ENCODE results near the gene GGT1. TPM values are rescaled to one million over a fixed set of nuclear protein-coding genes. Genes with fewer than 3 reads are reported as not detected.
"Not testable (repeated sequence)": the region's sequence is repeated elsewhere in the genome, so short reads cannot be mapped to it uniquely, and the experiment has no call there.

GGT1 gene
- total RNA-seq, 1 donor from 2014 or later = 0.52 TPM

DNA sequence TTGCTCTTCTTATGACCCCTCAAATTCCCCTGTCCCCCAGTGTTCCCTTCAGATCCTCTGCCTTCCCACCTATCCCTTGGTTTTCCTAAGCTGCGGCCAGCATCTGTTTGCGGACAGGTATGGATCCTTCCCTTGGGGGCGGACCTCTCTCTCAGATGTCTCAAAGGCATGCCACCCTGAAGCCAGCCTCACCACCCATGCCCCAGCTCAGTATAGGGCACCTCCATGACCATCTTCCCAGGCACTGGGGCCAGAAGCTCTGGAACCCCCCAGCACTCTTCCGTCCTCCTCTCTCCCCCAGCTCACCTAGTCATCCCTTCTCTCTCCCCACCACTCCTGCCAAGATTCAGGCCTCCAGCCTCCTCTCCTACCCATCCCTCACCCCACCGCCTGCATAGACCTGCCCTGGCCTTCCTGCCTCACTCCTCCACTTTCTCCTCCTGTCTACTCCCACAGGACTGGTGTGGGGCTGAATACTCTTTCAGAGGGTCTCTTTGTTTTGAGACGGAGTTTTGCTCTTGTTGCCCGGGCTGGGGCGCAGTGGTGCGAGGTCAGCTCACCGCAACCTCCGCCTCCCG lies 12.3 kb upstream of the GGT1 start:
- Histone ChIP-seq H3K4me1 (ENCODE audit: control insufficient read depth in 3 of 3, insufficient read depth in 3 of 3, low read length in 3 of 3) (peaks cover 3 to 5% (median 4%) of the 10 kb centered on the region in 3 donors), H3K9me3 (ENCODE audit: control insufficient read depth in 3 of 3, low read length in 3 of 3) (no peaks in the 10 kb centered on the region), H3K9ac (ENCODE audit: low read depth in 1 of 3, low read length in 3 of 3) (no peak overlapping the region), H3K4me3 (ENCODE audit: low read length in 3 of 3) (no peak overlapping the region), H3K36me3 (ENCODE audit: control insufficient read depth in 3 of 3, insufficient read depth in 3 of 3, low read length in 3 of 3) (peaks cover 14 to 17% (median 15%) of the 10 kb centered on the region in 3 donors), H3K27ac (ENCODE audit: low read depth, low read length) (no peak overlapping the region), H3K27me3 (ENCODE audit: control insufficient read depth in 3 of 3, insufficient read depth in 3 of 3, low read length in 3 of 3) (no peaks in the 10 kb centered on the region)

DNA sequence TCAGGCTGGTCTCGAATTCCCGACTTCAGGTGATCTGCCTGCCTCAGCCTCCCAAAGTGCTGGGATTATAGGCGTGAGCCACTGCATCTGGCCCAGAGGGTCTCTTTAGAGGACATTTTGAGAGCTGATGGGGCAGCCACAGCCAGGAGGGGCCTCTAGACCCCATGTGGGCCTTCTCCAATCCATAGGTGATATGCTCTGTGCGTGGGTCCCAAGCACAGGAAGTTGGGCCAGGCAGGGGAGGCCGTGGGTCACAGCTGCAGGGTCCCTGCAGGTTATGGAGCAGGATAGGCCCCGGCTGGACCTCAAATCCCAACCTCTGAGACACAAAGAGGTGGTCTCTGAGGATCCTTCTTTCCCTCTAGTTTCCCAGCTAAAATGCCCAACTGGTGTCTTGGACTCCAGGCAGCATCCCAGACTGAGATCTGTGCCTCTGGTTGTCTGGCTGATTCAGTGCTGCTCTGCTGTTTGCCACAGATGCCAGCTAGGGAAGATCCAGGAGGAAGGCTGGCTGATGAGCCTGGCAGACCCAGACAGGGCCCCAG lies 11.6 kb upstream of the GGT1 start:
- H3K4me1 ChIP-seq (ENCODE audit: control insufficient read depth in 3 of 3, insufficient read depth in 3 of 3, low read length in 3 of 3) = peaks cover 3 to 5% (median 4%) of the 10 kb centered on the region in 3 donors
- H3K27ac ChIP-seq (ENCODE audit: low read depth, low read length) = no peak overlapping the region
- peaks cover 10 to 14% (median 11%) of the 10 kb centered on the region in 3 donors for H3K36me3 ChIP-seq (ENCODE audit: control insufficient read depth in 3 of 3, insufficient read depth in 3 of 3, low read length in 3 of 3)
- no peaks in the 10 kb centered on the region for H3K9me3 ChIP-seq (ENCODE audit: control insufficient read depth in 3 of 3, low read length in 3 of 3)
- H3K9ac ChIP-seq (ENCODE audit: low read depth in 1 of 3, low read length in 3 of 3) = no peak overlapping the region
- H3K27me3 ChIP-seq (ENCODE audit: control insufficient read depth in 3 of 3, insufficient read depth in 3 of 3, low read length in 3 of 3) = no peaks in the 10 kb centered on the region
- H3K4me3 ChIP-seq (ENCODE audit: low read length in 3 of 3) = no peak overlapping the region

DNA sequence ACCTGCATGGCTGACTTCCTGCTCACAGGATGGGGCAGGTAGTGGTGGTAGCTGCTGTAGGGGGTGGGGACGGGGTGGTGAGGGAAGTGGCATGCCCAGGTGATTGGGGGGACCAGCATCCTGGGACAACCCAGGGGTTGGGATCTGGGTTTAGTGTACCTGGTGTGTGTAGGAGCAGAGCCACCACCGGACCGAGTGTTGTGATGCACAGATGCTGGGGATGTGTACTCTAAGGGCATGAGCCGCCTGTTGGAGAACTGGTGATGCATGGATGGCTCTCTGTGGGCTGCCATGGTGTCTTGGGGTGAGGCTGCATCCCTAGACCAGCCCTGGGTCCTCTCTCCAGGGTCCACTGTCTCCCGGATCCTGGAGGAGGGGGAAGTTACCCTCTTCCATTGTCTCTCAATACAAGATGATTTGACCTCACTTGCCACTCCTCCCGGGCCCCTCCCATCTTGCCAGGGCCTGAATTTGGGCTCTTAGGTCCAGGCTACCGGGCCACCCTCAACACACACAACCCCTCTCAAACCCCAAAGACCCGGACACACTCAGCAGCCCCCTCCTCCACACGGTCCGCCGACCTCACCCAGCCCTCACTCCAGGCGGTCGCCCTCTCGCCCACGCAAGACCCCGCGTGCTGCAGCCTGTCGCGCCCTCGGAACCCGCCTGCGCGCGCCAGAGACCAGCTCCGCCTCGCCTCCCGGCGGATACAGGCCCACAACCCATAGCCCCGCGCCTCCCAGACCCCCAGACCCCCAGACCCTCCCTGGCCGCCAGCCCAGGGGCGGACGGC lies 10.7 kb upstream of the GGT1 start:
- Histone ChIP-seq H3K9me3 (ENCODE audit: control insufficient read depth in 3 of 3, low read length in 3 of 3) (no peaks in the 10 kb centered on the region), H3K4me3 (ENCODE audit: low read length in 3 of 3) (peak overlapping the region; percentile 55 to 74 (median 64)), H3K4me1 (ENCODE audit: control insufficient read depth in 3 of 3, insufficient read depth in 3 of 3, low read length in 3 of 3) (peaks cover 3 to 5% (median 4%) of the 10 kb centered on the region in 3 donors), H3K27ac (ENCODE audit: low read depth, low read length) (peak overlapping the region; percentile 56), H3K27me3 (ENCODE audit: control insufficient read depth in 3 of 3, insufficient read depth in 3 of 3, low read length in 3 of 3) (no peaks in the 10 kb centered on the region), H3K9ac (ENCODE audit: low read depth in 1 of 3, low read length in 3 of 3) (peak overlapping the region; percentile 33 to 87 (median 45)), H3K36me3 (ENCODE audit: control insufficient read depth in 3 of 3, insufficient read depth in 3 of 3, low read length in 3 of 3) (peaks cover 10 to 13% (median 11%) of the 10 kb centered on the region in 3 donors)

DNA sequence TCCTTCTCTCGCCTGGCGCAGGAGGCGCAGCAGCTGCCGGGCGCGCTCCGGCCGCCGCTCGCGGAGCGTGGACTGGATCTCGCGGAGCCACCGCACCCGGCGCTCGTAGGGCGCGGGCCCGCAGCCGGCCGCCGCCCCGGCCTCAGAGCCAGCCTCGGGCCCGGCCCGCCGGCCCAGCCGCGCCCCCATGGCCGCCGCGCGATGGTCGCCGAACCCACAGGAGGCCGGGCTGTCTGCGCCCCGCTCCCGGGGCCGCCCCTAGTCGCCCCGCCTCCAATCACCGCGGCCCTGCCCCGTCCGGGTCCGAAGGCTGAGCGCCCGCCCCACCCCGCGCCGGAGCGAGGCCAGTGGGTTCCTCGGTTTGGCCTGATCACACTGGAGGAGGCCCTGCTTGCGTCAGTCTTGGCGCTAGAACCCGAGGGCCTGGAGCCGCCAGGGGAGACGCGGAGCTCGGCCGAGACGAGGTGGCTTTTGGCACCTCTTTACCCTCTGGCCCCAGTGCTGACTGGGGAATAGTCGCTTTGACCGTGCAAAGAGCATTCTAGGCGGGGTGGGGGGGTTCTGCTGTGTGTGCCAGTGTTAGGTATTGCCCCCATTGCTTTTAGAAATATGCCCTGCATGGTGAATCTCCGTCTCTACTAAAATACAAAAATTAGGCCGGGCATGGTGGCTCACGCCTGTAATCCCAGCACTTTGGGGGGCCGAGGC lies 10.0 kb upstream of the GGT1 start, which contains the start of gene LRRC75B:
TSS of gene LRRC75B (minus strand) at position 223 of the 708 bp plus-strand sequence. CDS start at position 189, 34 bp downstream.
- peak within 1 kb of the TSS; percentile 55 to 74 (median 74) for H3K4me3 ChIP-seq (ENCODE audit: low read length in 3 of 3)
- peaks cover 3 to 5% (median 4%) of the 10 kb centered on the region in 3 donors for H3K4me1 ChIP-seq (ENCODE audit: control insufficient read depth in 3 of 3, insufficient read depth in 3 of 3, low read length in 3 of 3)
- no peaks in the 10 kb centered on the region for H3K9me3 ChIP-seq (ENCODE audit: control insufficient read depth in 3 of 3, low read length in 3 of 3)
- no peaks in the 10 kb centered on the region for H3K27me3 ChIP-seq (ENCODE audit: control insufficient read depth in 3 of 3, insufficient read depth in 3 of 3, low read length in 3 of 3)
- peak within 1 kb of the TSS; percentile 56 for H3K27ac ChIP-seq (ENCODE audit: low read depth, low read length)
- peaks cover 5 to 6% (median 6%) of the 10 kb centered on the region in 3 donors for H3K36me3 ChIP-seq (ENCODE audit: control insufficient read depth in 3 of 3, insufficient read depth in 3 of 3, low read length in 3 of 3)
- H3K9ac ChIP-seq (ENCODE audit: low read depth in 1 of 3, low read length in 3 of 3) = peak within 1 kb of the TSS; percentile 63 to 87 (median 71)

DNA sequence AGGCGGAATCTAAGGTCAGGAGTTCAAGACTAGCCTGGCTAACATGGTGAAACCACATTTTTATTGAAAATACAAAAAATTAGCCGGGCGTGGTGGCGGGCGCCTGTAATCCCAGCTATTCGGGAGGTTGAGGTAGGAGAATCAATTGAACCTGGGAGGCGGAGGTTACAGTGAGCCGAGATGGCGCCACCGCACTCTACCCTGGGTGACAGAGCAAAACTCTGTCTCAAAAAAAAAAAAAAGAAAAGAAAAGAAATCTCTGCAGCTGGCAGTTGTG lies 9.5 kb upstream of the GGT1 start:
- H3K9ac ChIP-seq (ENCODE audit: low read depth in 1 of 3, low read length in 3 of 3) = peak overlapping the region; percentile 63 to 87 (median 71)
- not testable (repeated sequence) for H3K9me3 ChIP-seq (ENCODE audit: control insufficient read depth in 3 of 3, low read length in 3 of 3); H3K4me1 ChIP-seq (ENCODE audit: control insufficient read depth in 3 of 3, insufficient read depth in 3 of 3, low read length in 3 of 3); H3K27me3 ChIP-seq (ENCODE audit: control insufficient read depth in 3 of 3, insufficient read depth in 3 of 3, low read length in 3 of 3); H3K36me3 ChIP-seq (ENCODE audit: control insufficient read depth in 3 of 3, insufficient read depth in 3 of 3, low read length in 3 of 3)
- peak overlapping the region in 1 of 3 donors; percentile 74 for H3K4me3 ChIP-seq (ENCODE audit: low read length in 3 of 3)
- peak overlapping the region; percentile 47 for H3K27ac ChIP-seq (ENCODE audit: low read depth, low read length)

DNA sequence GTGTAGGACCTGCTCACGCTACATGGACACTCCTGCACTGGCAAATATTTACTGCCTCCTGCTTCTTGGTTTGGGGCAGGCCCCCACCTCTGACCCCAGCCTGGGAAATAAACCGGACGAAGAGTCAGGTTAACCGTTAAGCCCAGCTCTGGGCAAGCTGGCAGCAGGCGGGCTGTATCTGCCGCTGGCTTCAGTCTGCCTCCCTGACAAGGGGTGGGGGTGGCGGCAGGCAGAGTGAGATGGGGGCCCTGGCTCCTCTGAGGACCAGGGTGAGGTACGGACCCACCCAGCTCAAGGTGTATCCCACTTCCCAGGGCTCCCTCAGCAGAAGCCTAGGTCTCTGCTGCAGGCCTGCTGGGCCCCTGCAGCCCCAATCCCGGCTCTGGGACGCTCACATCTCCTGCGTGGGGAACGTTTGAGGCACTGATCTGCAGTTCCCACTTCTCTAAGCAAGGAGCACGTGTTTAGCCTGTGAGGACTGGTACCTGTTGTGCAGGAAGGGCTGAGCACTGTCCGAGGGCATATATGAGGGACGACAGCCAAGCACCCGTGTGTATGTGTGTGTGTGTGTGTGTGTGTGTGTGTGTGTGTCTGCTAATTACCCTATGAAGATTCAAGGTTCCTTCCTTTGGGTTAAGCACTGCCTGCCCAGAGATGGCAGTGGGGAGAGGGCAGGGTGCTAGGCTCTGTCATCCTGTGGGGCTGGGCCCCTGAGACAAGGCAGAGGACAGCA lies 9.0 kb upstream of the GGT1 start:
- Histone ChIP-seq H3K27ac (ENCODE audit: low read depth, low read length) (no peak overlapping the region), H3K27me3 (ENCODE audit: control insufficient read depth in 3 of 3, insufficient read depth in 3 of 3, low read length in 3 of 3) (no peaks in the 10 kb centered on the region), H3K36me3 (ENCODE audit: control insufficient read depth in 3 of 3, insufficient read depth in 3 of 3, low read length in 3 of 3) (peaks cover 0 to 3% (median 1%) of the 10 kb centered on the region in 3 donors), H3K4me3 (ENCODE audit: low read length in 3 of 3) (no peak overlapping the region), H3K4me1 (ENCODE audit: control insufficient read depth in 3 of 3, insufficient read depth in 3 of 3, low read length in 3 of 3) (peaks cover 3 to 5% (median 4%) of the 10 kb centered on the region in 3 donors), H3K9me3 (ENCODE audit: control insufficient read depth in 3 of 3, low read length in 3 of 3) (no peaks in the 10 kb centered on the region), H3K9ac (ENCODE audit: low read depth in 1 of 3, low read length in 3 of 3) (no peak overlapping the region)

DNA sequence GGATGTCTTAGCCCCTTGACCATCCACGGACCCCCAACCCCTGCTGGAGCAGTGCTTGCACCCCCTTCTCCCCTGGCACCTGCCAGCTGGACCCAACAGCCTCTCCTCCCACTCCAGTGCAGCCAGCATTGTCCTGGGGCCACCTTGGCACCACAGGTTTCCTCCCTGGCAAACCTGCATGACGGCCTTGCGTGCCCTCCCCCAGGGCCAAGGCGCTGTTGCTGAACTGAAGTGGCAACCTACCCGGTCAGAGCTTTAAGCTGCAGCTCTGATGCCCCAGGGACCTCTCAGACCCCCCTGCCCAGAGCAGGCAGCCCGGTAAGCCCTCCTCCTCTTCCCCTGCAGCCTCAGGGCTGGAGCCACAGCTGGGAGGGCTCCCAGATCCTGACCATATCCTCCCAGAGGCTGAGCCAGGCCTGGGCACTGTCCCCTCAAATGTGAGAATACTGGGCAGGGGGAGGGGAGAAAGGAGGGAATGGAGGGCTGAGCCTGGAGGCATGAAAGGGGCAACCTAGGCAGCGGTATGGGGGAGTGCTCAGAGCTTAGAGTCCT lies 8.3 kb upstream of the GGT1 start:
- Histone ChIP-seq H3K9me3 (ENCODE audit: control insufficient read depth in 3 of 3, low read length in 3 of 3) (no peaks in the 10 kb centered on the region), H3K4me1 (ENCODE audit: control insufficient read depth in 3 of 3, insufficient read depth in 3 of 3, low read length in 3 of 3) (peaks cover 3 to 5% (median 4%) of the 10 kb centered on the region in 3 donors), H3K27me3 (ENCODE audit: control insufficient read depth in 3 of 3, insufficient read depth in 3 of 3, low read length in 3 of 3) (no peaks in the 10 kb centered on the region), H3K36me3 (ENCODE audit: control insufficient read depth in 3 of 3, insufficient read depth in 3 of 3, low read length in 3 of 3) (peaks cover 0 to under 1% (median 0%) of the 10 kb centered on the region in 3 donors), H3K9ac (ENCODE audit: low read depth in 1 of 3, low read length in 3 of 3) (no peak overlapping the region), H3K4me3 (ENCODE audit: low read length in 3 of 3) (no peak overlapping the region), H3K27ac (ENCODE audit: low read depth, low read length) (no peak overlapping the region)

DNA sequence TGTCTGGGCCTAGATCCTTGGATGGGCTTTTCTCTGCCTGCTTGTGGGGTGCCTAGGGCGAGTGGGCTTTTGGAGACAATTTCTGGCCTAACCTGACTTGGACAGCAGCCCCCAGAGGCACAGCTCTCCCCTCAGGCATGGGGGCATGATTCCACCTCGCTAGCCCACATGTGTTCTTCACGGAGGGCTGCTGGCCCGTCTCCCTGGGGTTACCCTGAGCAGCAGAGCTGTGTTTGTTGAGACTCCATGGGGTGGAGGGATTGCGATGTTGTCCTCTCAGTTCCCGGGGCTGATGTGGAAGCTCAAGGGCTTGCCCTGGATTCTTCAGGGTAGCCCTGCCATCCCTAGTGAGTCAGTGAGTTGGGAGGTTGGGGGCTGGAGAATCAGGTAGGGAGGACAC lies 7.8 kb upstream of the GGT1 start:
- no peaks in the 10 kb centered on the region for H3K9me3 ChIP-seq (ENCODE audit: control insufficient read depth in 3 of 3, low read length in 3 of 3)
- no peak overlapping the region for H3K9ac ChIP-seq (ENCODE audit: low read depth in 1 of 3, low read length in 3 of 3)
- H3K27me3 ChIP-seq (ENCODE audit: control insufficient read depth in 3 of 3, insufficient read depth in 3 of 3, low read length in 3 of 3) = no peaks in the 10 kb centered on the region
- peaks cover 3 to 5% (median 4%) of the 10 kb centered on the region in 3 donors for H3K4me1 ChIP-seq (ENCODE audit: control insufficient read depth in 3 of 3, insufficient read depth in 3 of 3, low read length in 3 of 3)
- H3K27ac ChIP-seq (ENCODE audit: low read depth, low read length) = no peak overlapping the region
- H3K36me3 ChIP-seq (ENCODE audit: control insufficient read depth in 3 of 3, insufficient read depth in 3 of 3, low read length in 3 of 3) = no peaks in the 10 kb centered on the region
- no peak overlapping the region for H3K4me3 ChIP-seq (ENCODE audit: low read length in 3 of 3)

DNA sequence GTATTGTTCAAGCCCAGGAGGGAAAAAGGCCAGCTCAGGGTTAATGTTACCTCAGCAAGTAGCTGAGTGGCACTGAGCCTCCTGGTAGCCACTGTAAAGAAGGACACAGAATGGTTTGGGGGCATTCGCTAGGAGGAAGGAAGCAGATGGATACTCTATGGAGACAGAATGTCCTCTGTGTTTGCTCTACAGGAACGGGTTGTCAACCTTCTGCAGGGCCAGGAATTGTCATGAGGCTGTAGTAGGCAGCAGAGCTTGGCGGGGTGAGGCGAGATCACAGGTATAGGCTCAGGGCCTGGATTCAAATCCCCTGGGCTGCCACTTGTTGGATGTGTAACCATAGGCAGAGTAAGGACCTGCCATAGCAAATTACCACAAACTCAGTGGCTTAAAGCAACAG lies 7.1 kb upstream of the GGT1 start:
- peaks cover 3 to 5% (median 4%) of the 10 kb centered on the region in 3 donors for H3K4me1 ChIP-seq (ENCODE audit: control insufficient read depth in 3 of 3, insufficient read depth in 3 of 3, low read length in 3 of 3)
- H3K9me3 ChIP-seq (ENCODE audit: control insufficient read depth in 3 of 3, low read length in 3 of 3) = no peaks in the 10 kb centered on the region
- no peak overlapping the region for H3K27ac ChIP-seq (ENCODE audit: low read depth, low read length)
- no peak overlapping the region for H3K4me3 ChIP-seq (ENCODE audit: low read length in 3 of 3)
- no peak overlapping the region for H3K9ac ChIP-seq (ENCODE audit: low read depth in 1 of 3, low read length in 3 of 3)
- no peaks in the 10 kb centered on the region for H3K36me3 ChIP-seq (ENCODE audit: control insufficient read depth in 3 of 3, insufficient read depth in 3 of 3, low read length in 3 of 3)
- no peaks in the 10 kb centered on the region for H3K27me3 ChIP-seq (ENCODE audit: control insufficient read depth in 3 of 3, insufficient read depth in 3 of 3, low read length in 3 of 3)

Data from skeletal muscle tissue (tissue), 4 donors.